ENCODE results near the gene NECAB2.

The NECAB2 gene

GRCh38 chr16:83968306-83968851, 335 bp downstream of the NECAB2 start:
- DNase-seq, result no peak

GRCh38 chr16:83968891-83969649, 1.0 kb downstream of the NECAB2 start:
- no peak for DNase-seq

GRCh38 chr16:83969771-83970429, 1.9 kb downstream of the NECAB2 start:
- DNase-seq, result no peak

GRCh38 chr16:83970430-83970815, 2.4 kb downstream of the NECAB2 start:
- no peak for DNase-seq

GRCh38 chr16:83971165-83972130, 3.4 kb downstream of the NECAB2 start:
- DNase-seq, result no peak

- DNase-seq, result no peak
Observed at GRCh38 chr16:83972256-83973008, 4.4 kb downstream of the NECAB2 start.

GRCh38 chr16:83973077-83973476, 5.0 kb downstream of the NECAB2 start:
- DNase-seq, result no peak

GRCh38 chr16:83973581-83974385, 5.7 kb downstream of the NECAB2 start:
- no peak for DNase-seq

GRCh38 chr16:83974475-83974874, 6.4 kb downstream of the NECAB2 start:
- no peak for DNase-seq

GRCh38 chr16:83975590-83976260, 7.7 kb downstream of the NECAB2 start:
- DNase-seq, result no peak

GRCh38 chr16:83977056-83977815, 9.2 kb downstream of the NECAB2 start:
- no peak for DNase-seq

- DNase-seq, result no peak
Observed at GRCh38 chr16:83978401-83978904, 10.4 kb downstream of the NECAB2 start.

- no peak for DNase-seq
Observed at GRCh38 chr16:83979441-83979840, 11.4 kb downstream of the NECAB2 start.

- no peak for DNase-seq
Observed at GRCh38 chr16:83980794-83981193, 12.8 kb downstream of the NECAB2 start.

GRCh38 chr16:83981799-83982198, 13.8 kb downstream of the NECAB2 start:
- DNase-seq, result no peak

- no peak for DNase-seq
Observed at GRCh38 chr16:83983491-83983890, 15.4 kb downstream of the NECAB2 start.

- DNase-seq, result no peak
Observed at GRCh38 chr16:83989300-83989699, 21.3 kb downstream of the NECAB2 start.

GRCh38 chr16:83990492-83990891, 22.4 kb downstream of the NECAB2 start:
- DNase-seq, result no peak

- no peak for DNase-seq
Observed at GRCh38 chr16:83992624-83993023, 24.6 kb downstream of the NECAB2 start.

GRCh38 chr16:83994087-83994486, 26.0 kb downstream of the NECAB2 start:
- no peak for DNase-seq

All from CD4-positive, alpha-beta T cell treated with Interleukin-6 for 4 hours (primary cell).